Stimulated activated CD4-positive, alpha-beta T cell treated with anti-CD3 and anti-CD28 coated beads, Interleukin-15, amount 100 ng/mL, for 1 hour (primary cell): ENCODE measurements around the gene SLC35A3.
"Not testable (repeated sequence)": the region's sequence is repeated elsewhere in the genome, so short reads cannot be mapped to it uniquely, and the experiment has no call there.

Source experiments
- DNase-seq, 2 donors: peaks; one replicate each; pipeline ENCODE4 v3.0.0-alpha.2; 2020; ENCODE audit warnings: low read depth in 1 of 2, low spot score in 1 of 2

SLC35A3 gene

GRCh38 chr1:99969729-99970621, at the start of gene SLC35A3:
SLC35A3 (plus strand) TSS chr1:99969996; CDS start chr1:99993555, 23,559 bp downstream.
- DNase-seq: peak; percentile 61 to 76

GRCh38 chr1:99934801-99935200, 35.0 kb upstream of the SLC35A3 start:
- no peak for DNase-seq

DNA sequence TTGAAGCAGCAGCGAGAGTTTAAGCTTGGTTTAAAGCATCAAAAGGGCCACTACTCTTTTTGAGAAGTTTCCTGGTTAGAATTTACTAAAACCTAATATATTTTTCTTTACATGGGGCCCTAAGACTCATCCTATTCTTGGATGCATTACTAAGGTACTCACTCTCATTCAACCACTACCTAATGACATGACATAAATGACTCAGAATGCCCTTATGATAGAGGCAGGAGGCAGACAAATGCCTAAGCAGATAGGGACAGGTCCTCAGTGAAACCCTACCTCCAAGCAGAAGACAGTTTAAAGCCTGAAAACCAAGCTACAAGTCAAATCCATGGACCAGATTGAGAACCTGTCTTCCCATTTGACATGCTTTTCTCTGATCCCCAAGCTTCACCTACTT, 34.3 kb upstream of the SLC35A3 start:
- no peak for DNase-seq

DNA sequence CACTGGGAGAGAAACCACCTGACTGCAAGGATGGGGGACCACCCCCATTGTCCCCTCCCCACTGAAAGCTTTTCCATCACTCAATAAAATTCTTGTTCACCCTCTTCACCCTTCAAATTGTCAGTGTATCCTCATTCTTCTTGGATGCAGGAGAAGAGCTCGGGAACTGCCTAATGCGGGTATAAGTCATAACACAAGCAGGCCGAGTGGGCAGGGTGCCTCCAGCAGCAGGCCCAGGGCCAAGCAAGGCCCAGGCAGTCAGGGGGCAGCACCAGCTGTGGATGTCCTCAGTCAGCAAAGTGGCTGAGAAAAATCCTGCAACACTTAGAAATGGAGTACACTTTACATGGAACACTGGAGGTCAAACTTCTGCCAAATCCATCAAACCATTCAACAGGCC, 33.7 kb upstream of the SLC35A3 start:
- no peak for DNase-seq

DNA sequence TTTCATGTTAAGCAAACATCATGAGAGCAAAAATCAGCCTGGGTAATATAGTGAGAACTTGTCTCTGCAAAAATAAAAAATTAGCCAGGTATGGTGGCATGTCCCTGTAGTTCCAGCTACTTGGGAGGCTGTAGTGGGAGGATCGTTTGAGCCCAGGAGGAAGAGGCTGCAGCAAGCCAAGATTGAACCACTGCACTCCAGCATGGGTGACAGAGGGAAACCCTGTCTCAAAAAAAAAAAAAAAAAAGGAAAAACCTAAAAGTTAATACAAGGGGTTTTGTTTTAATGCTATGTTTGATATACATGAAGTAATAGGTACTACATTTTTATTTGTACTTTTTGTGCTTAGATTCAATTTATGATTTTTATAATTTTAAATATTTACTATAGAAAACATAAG, 27.1 kb upstream of the SLC35A3 start:
- DNase-seq: no peak

DNA sequence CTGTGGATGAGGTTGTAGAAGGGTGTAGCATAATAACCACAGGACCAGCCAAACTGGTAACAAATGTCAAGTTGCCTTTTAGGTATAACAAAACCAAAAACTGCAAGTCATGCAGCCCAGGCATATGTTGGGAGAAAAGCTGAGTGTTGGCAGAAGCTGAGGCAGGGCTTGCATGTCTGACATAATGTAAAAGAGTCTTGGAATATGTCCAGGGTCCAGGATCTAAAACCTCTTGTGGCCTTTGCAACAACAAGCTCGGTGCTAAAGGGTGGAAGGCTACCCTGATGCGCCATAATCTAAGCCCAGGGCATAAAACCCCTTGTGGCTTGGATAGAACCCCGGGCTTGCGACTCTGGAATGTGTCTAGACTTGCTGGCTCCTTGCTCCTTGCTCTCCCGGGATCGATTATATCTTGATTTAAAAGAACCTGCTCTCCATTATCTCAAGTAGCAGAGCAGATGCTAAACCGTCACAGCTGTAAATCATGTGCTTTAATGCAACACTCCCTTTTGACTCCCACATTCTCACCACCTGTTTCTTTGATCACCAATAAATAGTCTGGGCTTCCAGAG, 26.5 kb upstream of the SLC35A3 start:
- DNase-seq: no peak

GRCh38 chr1:99944192-99944591, 25.6 kb upstream of the SLC35A3 start:
- DNase-seq: no peak

DNA sequence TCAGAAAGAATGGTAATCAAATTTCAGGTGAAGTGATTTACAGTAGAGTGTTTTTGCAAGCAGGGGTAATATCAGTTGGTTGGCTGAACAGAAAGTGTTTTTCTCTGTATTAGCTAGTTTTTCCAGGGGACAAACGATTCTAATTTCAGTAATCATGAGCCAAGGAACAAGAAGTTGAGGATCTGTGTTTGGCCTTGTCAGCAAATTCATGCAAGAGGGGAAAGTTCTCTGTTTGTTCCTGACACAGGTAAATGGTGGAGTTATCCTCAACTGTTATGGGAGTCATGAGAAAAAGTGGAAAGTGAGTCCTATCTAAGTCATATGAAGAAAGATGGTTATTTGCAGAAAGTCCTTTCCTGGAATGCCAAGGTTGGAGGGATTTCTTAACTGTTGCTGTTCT, 24.6 kb upstream of the SLC35A3 start:
- no peak for DNase-seq

DNA sequence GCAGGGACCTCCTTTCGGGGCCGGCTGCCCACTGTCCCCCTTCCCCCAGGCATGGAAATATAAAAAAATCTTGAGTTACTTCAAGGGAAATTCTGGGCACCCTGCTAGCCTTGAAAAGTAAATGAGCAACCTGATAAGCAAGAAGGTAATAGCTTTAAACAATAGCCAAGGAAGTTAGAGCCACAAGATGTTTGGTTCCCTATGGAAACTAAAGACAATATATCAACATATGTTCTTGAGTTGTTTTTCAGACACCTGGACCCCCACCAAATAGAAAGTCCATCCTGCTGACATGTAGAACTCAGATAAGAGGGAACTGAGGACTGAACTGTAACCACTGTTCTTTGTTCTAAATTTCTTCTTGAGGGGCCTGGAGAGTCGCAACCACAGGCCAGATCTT, 19.3 kb upstream of the SLC35A3 start:
- no peak for DNase-seq

DNA sequence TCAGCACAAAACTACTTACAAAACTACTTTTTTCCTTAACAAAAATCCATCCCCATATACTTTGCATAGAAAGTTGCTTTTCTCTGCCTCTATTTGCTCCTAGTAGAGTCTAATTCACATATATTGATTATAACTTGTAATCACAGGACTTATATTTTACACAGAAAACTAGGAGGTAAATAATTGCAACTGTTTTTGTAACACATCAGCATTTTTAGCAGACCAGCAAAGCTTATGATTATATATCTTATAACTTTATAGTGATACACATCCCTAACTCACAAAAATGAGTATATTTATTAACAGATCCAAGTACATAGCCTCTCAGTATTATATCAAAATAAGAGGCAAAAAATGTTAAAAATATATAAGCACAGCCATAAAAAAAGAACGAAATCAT, 17.3 kb upstream of the SLC35A3 start:
- DNase-seq: no peak

GRCh38 chr1:99955375-99955774, 14.4 kb upstream of the SLC35A3 start:
- no peak for DNase-seq

DNA sequence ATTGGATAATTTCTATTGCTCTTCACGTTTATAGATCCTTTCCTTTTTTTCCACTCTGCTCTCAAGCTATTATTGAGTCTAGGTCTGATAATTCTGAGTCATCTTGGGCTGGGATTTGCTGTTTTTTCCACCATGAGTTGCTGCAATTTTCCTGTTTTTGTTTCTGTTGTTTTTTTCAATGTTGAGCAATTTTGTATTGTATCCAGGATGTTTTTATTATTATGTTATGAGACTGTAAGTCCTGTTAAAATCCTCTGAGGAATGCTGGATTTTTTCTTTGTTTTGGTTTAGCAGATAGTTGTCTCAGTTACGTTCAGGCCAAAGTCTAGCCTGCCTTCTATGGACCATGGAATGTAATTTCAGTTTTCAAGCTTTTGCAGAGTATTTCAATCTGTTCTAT, 13.0 kb upstream of the SLC35A3 start:
- DNase-seq: no peak

DNA sequence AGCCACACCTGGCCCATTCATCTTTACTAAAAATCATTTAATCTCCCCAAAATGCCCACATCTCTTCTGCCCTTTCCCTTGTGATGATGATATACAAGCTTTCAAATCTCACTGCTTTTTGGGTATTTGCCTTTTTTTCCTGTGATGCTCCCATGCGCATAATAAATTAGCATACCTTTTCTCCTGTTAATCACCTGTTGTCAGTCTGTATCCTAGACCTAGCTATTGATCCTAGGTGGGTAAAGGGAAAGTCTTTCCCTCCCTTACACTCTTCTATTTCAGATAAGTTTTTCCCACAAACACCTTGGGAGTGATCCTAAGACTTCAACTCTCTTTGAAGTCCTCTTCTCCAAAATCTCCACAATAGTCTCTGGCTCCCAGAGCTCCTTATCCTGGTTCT, 12.0 kb upstream of the SLC35A3 start:
- no peak for DNase-seq

DNA sequence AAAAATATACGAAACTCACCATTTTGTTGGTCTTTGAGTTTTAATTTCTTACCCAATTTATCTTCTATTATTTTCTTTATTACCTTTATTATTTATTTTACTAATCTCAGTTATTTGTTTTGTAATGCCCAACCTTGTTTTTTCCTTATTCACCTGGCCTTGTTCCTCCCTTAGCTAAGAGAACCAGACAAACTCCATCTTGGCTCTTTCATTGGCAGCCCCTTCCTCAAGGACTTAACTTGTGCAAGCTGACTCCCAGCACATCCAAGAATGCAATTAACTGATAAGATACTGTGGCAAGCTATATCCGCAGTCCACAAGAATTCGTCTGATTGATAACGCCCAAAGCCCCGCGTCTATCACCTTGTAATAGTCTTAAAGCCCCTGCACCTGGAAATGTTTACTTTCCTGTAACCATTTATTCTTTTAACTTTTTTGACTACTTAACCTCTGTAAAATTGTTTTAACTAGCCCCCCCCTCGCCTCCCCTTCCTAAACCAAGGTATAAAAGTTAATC, 10.5 kb upstream of the SLC35A3 start:
- DNase-seq: not testable (repeated sequence)

DNA sequence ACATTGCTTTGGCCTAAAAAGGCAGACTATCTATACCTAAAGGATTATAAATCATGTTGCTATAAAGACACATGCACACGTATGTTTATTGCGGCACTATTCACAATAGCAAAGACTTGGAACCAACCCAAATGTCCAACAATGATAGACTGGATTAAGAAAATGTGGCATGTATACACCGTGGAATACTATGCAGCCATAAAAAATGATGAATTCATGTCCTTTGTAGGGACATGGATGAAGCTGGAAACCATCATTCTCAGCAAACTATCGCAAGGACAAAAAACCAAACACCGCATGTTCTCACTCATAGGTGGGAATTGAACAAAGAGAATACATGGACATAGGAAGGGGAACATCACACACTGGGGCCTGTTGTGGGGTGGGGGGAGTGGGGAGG, 9.5 kb upstream of the SLC35A3 start:
- not testable (repeated sequence) for DNase-seq

- DNase-seq: no peak
Measured at GRCh38 chr1:99963041-99963795, 6.6 kb upstream of the SLC35A3 start.

DNA sequence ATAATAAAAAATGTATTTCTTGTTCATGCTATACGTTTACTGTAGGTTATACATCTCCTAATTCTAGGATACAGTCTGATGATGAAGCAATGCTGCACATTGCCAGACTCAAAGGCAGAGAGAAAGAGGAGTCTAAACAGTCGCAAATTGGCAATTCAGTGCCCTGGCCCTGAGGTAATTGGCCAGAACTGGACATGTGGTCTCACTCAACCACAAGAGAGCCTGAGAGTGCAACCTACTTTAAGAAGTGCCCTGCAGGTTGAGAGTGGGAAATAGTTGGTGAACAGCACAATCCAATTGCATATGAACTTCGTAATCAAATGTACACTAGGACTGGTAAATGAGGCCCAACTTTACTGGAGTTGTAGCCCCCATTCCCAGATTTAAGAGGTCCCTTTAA, 5.0 kb upstream of the SLC35A3 start:
- DNase-seq: no peak

DNA sequence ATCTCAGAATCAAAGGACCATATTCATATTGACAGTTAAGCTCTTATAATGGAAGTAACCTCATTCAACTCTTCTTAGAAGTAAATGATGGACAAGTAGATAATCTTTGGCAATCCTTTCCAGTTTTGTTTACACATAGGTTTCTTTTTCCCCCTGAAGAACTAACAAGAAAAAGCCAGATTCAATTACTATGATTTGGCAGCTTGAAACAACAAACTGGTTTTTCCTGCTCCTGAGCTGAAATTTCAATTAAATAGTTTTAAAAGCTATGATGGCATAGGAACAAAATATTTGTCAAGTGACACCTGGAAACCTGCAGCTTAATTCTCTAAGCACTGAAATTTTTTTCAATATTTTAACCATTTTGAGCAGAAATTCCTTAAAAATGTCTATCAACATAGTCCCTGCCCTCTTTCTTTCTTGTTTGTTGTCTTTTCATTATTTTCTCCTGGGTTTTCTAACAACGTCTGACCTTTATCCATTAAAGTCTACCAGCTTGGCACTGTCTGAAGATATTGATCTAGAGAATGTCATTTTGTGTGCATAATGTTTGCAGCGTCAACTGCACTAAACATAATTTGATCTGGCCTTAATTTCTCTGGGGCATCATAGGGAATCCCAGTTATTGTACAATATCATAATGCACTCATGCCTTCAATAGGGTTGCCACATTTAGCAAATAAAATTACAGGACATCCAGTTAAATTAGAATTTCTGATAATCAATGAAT, 4.0 kb upstream of the SLC35A3 start:
- no peak for DNase-seq

GRCh38 chr1:99968214-99968613, 1.6 kb upstream of the SLC35A3 start:
- no peak for DNase-seq

DNA sequence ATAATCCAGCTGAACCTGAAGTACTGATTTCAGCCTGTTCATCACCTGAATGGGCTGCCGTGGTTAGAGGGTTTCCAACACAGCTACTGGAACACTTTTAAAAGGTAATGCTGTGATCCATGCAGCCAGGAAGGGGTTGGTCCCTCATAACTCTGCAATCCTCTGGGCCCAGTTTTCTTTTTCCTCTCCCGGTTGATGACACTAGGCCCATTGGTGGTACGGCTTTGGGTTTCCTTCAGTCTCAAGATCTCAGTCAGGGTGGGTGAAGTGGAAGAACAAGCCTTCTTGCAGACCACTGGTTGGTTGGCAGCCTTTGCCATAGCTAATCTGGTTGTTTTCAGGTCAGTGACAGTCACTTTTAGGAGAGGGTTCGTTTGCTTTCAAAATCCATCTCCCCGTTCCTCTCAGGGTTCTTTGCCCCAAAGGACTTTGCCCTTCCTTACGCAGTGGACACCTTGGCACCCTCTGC, 502 bp upstream of the SLC35A3 start:
- DNase-seq: no peak

GRCh38 chr1:99970713-99971255, 988 bp downstream of the SLC35A3 start:
- DNase-seq: no peak
